22Rv1 (cell line): Measurements from ENCODE around the gene WNK4.

ENCODE experiments used
- H3K27ac ChIP-seq: fragments of 450-650 bp; 2 replicates; pipeline ENCODE4 v1.5.1; 2017
- ZFX ChIP-seq: fragments of 450-650 bp; IDR thresholded peaks from 2 replicates; pipeline ENCODE4 v1.6.1; 2017; ENCODE audit warnings: antibody characterized with exemption, borderline replicate concordance
- TF ChIP-seq, protein P1 (sequence below): fragments of 450-650 bp; IDR thresholded peaks from 2 replicates; pipeline ENCODE4 v1.5.1; 2017; ENCODE audit warnings: mild to moderate bottlenecking

The WNK4 gene

DNA sequence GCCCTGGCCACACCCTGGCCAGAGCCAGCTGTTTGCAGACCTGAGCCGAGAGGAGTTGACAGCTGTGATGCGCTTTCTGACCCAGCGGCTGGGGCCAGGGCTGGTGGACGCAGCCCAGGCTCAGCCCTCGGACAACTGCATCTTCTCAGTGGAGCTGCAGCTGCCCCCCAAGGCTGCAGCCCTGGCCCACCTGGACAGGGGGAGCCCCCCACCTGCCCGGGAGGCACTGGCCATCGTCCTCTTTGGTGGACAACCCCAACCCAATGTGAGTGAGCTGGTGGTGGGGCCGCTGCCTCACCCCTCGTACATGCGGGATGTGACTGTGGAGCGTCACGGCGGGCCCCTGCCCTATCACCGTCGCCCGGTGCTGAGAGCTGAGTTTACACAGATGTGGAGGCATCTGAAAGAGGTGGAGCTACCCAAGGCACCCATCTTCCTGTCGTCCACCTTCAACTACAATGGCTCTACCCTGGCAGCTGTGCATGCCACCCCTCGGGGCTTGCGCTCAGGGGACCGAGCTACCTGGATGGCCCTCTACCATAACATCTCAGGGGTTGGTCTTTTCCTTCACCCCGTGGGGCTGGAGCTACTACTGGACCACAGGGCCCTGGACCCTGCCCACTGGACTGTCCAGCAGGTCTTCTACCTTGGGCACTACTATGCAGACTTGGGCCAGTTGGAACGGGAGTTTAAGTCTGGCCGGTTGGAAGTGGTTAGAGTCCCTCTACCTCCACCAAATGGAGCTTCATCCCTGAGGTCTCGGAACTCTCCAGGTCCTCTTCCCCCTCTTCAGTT, 64.5 kb downstream of the WNK4 start:
- TF ChIP-seq, protein P1, sequence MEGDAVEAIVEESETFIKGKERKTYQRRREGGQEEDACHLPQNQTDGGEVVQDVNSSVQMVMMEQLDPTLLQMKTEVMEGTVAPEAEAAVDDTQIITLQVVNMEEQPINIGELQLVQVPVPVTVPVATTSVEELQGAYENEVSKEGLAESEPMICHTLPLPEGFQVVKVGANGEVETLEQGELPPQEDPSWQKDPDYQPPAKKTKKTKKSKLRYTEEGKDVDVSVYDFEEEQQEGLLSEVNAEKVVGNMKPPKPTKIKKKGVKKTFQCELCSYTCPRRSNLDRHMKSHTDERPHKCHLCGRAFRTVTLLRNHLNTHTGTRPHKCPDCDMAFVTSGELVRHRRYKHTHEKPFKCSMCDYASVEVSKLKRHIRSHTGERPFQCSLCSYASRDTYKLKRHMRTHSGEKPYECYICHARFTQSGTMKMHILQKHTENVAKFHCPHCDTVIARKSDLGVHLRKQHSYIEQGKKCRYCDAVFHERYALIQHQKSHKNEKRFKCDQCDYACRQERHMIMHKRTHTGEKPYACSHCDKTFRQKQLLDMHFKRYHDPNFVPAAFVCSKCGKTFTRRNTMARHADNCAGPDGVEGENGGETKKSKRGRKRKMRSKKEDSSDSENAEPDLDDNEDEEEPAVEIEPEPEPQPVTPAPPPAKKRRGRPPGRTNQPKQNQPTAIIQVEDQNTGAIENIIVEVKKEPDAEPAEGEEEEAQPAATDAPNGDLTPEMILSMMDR = no peak
- TF ChIP-seq ZFX = no peak

DNA sequence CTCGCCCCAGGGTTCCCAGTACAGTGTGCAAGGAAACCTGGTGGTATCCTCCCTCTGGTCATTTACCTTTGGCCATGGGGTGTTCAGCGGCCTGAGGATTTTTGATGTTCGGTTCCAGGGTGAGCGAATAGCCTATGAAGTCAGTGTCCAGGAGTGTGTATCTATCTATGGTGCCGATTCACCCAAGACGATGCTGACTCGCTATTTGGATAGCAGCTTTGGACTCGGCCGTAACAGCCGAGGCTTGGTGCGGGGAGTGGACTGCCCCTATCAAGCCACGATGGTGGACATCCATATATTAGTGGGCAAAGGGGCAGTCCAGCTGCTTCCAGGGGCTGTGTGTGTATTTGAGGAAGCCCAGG, 65.1 kb downstream of the WNK4 start:
- H3K27ac ChIP-seq = no peak overlapping the region
- TF ChIP-seq, protein P1 = no peak
- no peak for TF ChIP-seq ZFX

More for the DNA sequence above, 64.5 kb downstream of the WNK4 start:
- no peak overlapping the region for H3K27ac ChIP-seq

DNA sequence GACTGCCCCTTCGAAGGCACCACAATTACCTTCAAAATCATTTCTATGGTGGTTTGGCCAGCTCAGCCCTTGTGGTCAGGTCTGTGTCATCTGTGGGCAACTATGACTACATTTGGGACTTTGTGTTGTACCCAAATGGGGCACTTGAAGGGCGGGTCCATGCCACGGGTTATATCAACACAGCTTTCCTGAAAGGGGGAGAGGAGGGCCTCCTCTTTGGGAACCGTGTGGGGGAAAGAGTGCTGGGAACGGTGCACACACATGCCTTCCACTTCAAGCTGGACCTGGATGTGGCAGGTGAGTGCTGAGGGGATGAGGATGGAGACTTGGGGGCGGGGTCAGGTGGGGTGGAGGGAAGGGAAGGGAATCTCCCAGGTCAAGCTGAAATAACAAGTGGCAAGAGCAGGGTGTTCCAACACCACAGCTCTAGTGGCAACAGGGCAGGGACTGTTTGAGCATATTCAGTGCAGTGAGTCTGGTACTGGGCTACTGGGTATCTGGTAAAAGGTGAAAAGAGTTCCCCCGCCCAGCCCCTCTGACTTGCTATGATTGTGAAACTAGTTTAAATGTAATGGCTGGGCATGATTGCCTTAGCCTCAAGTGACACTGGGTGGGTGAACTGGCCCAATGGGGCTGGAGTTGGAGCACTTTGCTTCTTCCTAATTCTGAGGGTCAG, 65.6 kb downstream of the WNK4 start:
- TF ChIP-seq, protein P1 = no peak
- no peak for TF ChIP-seq ZFX

More for the DNA sequence above, 65.6 kb downstream of the WNK4 start:
- no peak overlapping the region for H3K27ac ChIP-seq
